ENCODE data around the gene CTBP1. TPM values are rescaled to one million over a fixed set of nuclear protein-coding genes. Genes with fewer than 3 reads are reported as not detected.

CTBP1 gene
- total RNA-seq, 2 donors from 2014 or later = 132 to 256 TPM

DNA sequence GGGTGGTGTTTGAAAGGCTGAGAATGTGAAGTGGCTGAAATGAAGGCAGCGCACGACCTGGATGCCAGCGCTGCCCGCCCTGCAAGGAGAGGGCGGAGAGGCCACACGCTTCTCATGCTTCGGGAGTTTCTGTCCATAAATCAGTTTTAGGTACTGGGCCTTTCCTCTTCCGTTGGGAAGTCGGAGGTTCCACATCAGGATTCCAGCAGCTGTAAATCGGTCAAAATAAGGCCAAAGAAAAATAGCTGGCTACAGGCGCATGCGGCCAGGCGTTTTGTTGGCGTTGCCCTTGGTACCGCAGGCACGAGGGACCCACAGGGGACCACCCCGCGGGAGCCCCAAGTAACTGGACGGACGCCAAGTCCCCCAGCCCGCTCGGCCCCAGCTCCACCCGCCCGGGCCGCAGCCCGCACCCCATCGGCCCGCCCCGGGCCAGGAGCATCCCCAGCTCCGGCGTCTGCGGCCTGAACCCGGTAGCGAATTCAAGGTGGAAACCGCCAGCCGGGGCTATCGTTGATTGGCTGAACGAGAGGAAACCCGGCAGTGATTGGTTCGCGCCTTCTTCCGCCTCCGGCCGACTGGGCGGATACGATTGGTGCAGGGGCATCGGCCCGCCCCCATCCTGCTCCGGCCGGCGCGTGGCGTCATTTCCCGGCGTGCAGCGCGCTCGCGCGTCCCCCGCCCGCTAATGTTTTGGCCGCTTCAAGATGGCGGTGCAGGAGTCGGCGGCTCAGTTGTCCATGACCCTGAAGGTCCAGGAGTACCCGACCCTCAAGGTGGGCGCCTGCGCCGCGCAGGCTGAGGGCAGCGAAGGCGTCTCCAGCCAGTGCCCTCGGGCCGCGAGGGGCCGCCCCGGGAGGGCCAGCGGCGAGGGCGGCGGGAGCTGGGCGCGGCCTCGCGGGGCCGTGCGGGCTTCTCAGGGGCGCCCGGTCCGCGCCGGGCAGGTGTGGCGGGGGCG, 40.6 kb upstream of the CTBP1 start, which contains the start of gene MAEA:
TSS of gene MAEA (plus strand) at position 685 of the 958 bp plus-strand sequence. CDS start at position 708, 23 bp downstream.
- no peak for TF ChIP-seq CTCF (IDR thresholded peaks at IDR 0.05)
- Histone ChIP-seq H3K27me3 (replicated peaks; ENCODE audit: insufficient read depth) (no peaks in the 10 kb centered on the region), H3K27ac (peak within 1 kb of the TSS; percentile 55 to 71), H3K9me3 (no peaks in the 10 kb centered on the region), H3K36me3 (no peaks in the 10 kb centered on the region), H3K4me3 (peak within 1 kb of the TSS; percentile 84), H3K4me1 (ENCODE audit: control insufficient read depth in 1 of 2, low read depth in 2 of 2) (peaks cover 24 to 37% of the 10 kb centered on the region in 2 donors)
- peak; percentile 98 for ATAC-seq (ENCODE audit: insufficient number of reproducible peaks, low FRiP score, low read depth)
- DNase-seq (ENCODE audit: low spot score) = peak; percentile 84

GRCh38 chr4:1288786-1289185, 39.9 kb upstream of the CTBP1 start:
- no peak for DNase-seq (ENCODE audit: low spot score)
- no peaks in the 10 kb centered on the region for H3K36me3 ChIP-seq

DNA sequence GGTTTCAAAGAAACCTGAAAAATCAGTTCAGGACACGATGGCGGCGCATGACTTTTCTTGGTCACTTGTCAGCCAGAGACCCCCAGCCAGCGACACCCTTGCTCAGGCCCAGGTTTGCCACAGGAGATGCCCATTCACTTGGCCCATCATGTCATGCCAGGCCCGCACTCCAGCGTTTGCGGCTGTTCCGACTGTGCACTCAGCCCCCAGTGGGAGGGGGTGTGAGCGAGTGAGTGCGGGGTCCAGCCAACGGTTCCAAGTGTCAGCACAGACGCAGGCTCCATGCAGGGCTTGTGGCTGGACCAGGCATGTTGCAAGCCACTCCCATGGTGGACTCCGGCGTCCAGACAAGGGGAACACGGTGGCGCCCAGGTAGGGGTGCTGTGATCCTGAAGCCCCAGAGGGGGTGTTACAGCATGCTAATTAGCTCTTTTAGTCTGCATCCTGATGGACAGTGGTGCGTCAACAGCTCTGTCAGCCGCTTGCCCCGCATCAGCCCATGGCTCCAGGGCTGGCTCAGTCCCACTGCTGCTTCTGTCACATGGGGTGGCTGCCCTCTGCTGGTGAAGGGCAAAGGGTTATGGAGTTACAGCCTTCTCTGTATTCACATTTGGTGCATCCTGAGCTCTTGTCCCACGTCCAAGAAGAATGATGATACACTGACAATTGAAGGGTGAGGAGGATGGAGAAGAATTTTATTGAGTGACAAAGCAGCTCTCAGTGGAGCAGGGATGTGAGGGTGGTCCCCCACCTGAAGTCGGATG, 37.0 kb upstream of the CTBP1 start:
- Histone ChIP-seq H3K27me3 (replicated peaks; ENCODE audit: insufficient read depth) (no peaks in the 10 kb centered on the region), H3K4me3 (no peak overlapping the region), H3K27ac (no peak overlapping the region), H3K36me3 (no peaks in the 10 kb centered on the region), H3K9me3 (no peaks in the 10 kb centered on the region), H3K4me1 (ENCODE audit: control insufficient read depth in 1 of 2, low read depth in 2 of 2) (peaks cover 8 to 9% of the 10 kb centered on the region in 2 donors)
- ATAC-seq (ENCODE audit: insufficient number of reproducible peaks, low FRiP score, low read depth) (no peak), DNase-seq (ENCODE audit: low spot score) (no peak)
- TF ChIP-seq CTCF (IDR thresholded peaks at IDR 0.05) = no peak

More at GRCh38 chr4:1288786-1289185, 39.9 kb upstream of the CTBP1 start:
- Histone ChIP-seq H3K9me3 (no peaks in the 10 kb centered on the region), H3K27me3 (replicated peaks; ENCODE audit: insufficient read depth) (no peaks in the 10 kb centered on the region), H3K27ac (peak overlapping the region; percentile 22 to 27), H3K4me1 (ENCODE audit: control insufficient read depth in 1 of 2, low read depth in 2 of 2) (peaks cover 17 to 30% of the 10 kb centered on the region in 2 donors), H3K4me3 (peak overlapping the region; percentile 84)
- no peak for TF ChIP-seq CTCF (IDR thresholded peaks at IDR 0.05)
- ATAC-seq (ENCODE audit: insufficient number of reproducible peaks, low FRiP score, low read depth) = no peak

- Histone ChIP-seq H3K9me3 (no peaks in the 10 kb centered on the region), H3K4me1 (ENCODE audit: control insufficient read depth in 1 of 2, low read depth in 2 of 2) (peaks cover 3 to 4% of the 10 kb centered on the region in 2 donors), H3K27me3 (replicated peaks; ENCODE audit: insufficient read depth) (no peaks in the 10 kb centered on the region), H3K27ac (no peak overlapping the region), H3K4me3 (no peak overlapping the region), H3K36me3 (no peaks in the 10 kb centered on the region)
- ATAC-seq (ENCODE audit: insufficient number of reproducible peaks, low FRiP score, low read depth) = no peak
- TF ChIP-seq CTCF (IDR thresholded peaks at IDR 0.05) = no peak
- no peak for DNase-seq (ENCODE audit: low spot score)
Measured at GRCh38 chr4:1285151-1285789, 36.3 kb upstream of the CTBP1 start.
